K562 treated with DMSO at 1 percent for 48 hours (cell line): ENCODE measurements around the gene RAC2. TPM values are rescaled to one million over a fixed set of nuclear protein-coding genes. Genes with fewer than 3 reads are reported as not detected.

Source experiments
- total RNA-seq: library from RNA; unstranded; fragments of 300-600 nt; gene quantifications from 2 replicates; pipeline ENCODE4 v1.2.3, GENCODE V29; 2022; ENCODE audit warnings: low replicate concordance; ENCODE audit errors: extremely low read depth

Gene RAC2
- total RNA-seq: 1,171 TPM in 1 of 2 replicates, not detected in the other

DNA sequence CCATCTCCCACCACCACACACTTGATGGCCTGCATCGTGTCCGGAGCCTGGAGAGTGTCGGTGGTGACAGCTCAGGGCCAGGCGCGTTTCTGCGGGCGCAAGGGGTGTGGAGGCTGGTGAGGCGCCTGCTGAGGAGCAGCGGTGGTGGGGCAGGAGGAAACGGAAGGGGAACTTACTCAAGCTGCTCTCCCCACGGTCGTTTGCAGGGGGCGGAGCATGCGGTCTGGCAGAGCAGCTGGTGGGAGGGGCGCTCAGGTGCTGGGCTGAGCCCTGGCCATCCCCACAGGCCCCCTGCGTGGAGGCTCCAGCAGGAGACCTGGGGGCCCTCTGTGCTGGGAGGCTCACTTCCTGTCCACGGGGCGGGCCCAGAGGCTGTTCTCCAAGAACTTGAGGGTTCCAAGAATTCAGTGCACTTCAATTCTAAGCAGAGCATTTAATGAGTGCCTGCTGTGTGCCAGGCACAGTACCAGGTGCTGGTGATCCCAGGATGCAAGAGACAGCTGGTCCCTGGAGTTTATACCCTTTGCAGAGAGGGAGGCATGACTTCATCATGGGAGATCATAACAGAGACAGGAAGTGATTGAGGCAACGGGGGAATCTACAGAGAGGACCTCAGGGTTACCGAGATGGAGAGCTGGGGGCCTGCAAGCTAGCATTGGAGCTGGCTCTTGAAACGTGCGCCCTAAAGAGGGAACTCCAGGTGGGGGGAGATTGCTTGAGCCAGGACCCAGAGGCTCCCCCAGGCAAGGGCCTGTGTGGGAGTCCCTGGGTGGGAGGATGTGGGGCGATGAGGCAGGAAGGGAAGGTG is at the start of gene RAC2:
Gene RAC2 (minus strand): TSS at position 156 of the 808 bp plus-strand sequence. CDS start 121 bp downstream, at position 35.

GRCh38 chr22:37282385-37282677 is 38.3 kb upstream of the RAC2 start, which contains the start of gene CYTH4:
Gene CYTH4, plus strand, starts transcription at chr22:37282508. Its CDS starts 62 bp downstream, at chr22:37282570.

DNA sequence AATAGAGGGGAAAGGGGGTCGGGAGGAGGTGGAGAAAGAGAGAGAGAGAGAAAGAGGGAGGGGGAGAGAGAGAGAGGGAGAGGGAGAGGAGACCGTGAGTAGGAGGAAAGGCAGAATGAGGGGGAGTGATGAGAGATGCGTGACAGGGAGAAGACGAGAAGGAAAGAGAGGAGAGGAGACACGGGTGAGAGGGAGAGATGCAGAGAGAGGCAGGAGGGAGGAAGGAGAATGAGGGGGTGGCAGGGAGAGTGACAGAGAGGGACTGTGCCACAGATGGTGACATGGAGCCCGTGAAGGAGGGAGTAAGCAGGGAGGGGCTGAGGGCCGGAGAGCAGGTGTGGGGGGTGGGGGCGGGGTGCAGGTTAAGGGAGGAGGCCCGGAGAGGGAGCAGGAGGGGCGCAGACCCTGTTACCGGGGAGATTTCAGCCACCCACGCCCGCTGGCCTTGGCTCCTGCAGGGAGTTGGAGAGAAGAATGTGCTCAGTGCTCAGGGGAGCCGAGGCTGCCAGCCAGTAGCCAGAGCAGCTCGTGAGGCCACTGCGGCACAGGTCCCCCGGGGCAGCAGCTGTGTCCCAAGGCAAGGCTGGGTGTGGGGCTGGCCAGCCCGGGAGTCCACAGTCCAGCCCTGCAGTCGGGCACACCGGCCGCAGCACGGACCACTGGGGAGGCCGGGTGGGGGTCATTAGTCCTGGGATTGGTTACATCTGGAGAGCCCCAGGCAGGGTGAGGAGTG is 31.7 kb downstream of the RAC2 start, which contains the start of gene SSTR3:
Gene SSTR3 (minus strand): TSS at position 304 of the 733 bp plus-strand sequence. CDS start 4,674 bp downstream, outside the sequence.

DNA sequence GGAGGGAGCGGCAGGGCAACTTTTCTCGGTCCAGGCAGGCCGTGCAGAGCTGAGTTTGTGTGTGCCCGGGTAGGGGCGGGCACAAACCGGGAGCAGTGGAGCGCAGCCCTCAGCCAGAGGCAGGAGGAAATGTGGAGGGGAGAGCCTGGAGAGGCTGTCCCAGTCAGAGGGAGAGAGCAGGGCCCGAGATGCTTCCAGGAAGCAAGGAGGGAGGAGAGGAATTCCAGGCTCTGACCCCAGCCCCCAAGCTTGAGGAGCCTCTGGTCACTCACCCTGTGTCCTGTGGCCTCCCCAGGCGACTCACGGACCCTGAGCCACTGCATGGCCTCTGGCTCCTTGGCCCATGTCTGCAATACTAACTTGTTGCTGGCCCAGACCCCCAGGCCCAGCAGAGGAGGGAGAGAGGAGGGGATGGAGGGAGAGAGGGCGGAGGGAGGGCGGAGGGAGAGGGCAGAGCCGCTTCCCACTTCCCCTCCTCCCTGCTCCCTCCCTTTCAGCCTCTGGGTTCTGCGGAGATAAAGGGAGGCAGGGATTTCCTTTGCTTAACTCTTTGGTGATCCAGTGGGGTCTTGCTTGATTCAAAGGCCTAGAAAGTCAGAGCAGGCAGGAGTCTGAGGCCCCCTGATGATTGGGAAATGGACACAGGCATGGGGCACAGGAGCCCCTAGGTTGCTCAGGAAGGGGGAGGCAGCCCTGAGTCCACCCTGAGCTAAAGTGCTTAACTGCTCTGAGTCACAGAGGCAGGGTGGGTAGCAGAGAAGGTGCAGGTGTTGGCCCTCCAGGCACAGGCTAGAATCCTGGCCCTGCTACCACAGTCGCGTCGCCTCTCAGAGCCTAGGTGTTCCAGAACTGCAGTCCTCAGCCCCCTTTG is 55.9 kb downstream of the RAC2 start, which contains the start of gene C1QTNF6:
Gene C1QTNF6 (minus strand): TSS at position 357 of the 871 bp plus-strand sequence. CDS start 34 bp downstream, at position 323.

Other genes starting within 250 kb of the RAC2 start
- gene TST, start 224.8 kb downstream of the RAC2 start, total RNA-seq: not detected in 2 replicates
- gene MPST, start 224.5 kb downstream of the RAC2 start, total RNA-seq: not detected in 2 replicates
- gene KCTD17, start 192.5 kb downstream of the RAC2 start, total RNA-seq: not detected in 2 replicates
- gene TMPRSS6, start 134.6 kb downstream of the RAC2 start, total RNA-seq: not detected in 2 replicates
- gene IL2RB, start 94.4 kb downstream of the RAC2 start, total RNA-seq: not detected in 2 replicates
- not detected in 2 replicates for gene C1QTNF6, start 56.0 kb downstream of the RAC2 start, total RNA-seq
- not detected in 2 replicates for gene SSTR3, start 31.8 kb downstream of the RAC2 start, total RNA-seq
- gene CYTH4, start 38.2 kb upstream of the RAC2 start, total RNA-seq: not detected in 2 replicates
- not detected in 2 replicates for gene ELFN2, start 183.2 kb upstream of the RAC2 start, total RNA-seq
- not detected in 2 replicates for gene MFNG, start 242.1 kb upstream of the RAC2 start, total RNA-seq